Coronary artery (tissue), 2 donors: ENCODE data around the gene RPL36.

ENCODE experiments used
- DNase-seq: peaks from one replicate; pipeline ENCODE4 v3.0.0-alpha.2; 2017; ENCODE audit warnings: low spot score
- H3K27ac ChIP-seq, 2 donors: fragments of 200-600 bp; sonication (generic); one replicate each; pipeline ENCODE4 v1.5.1; 2016 to 2019
- H3K4me3 ChIP-seq: fragments of 200-600 bp; sonication (generic); 2 replicates; pipeline ENCODE4 v1.5.1; 2016; ENCODE audit warnings: mild to moderate bottlenecking, moderate library complexity
- TF ChIP-seq, protein P1 (sequence below): fragments of 200-600 bp; sonication (generic); IDR thresholded peaks from one replicate; pipeline ENCODE4 v1.5.1; 2019; ENCODE audit warnings: antibody characterized with exemption

RPL36 gene

DNA sequence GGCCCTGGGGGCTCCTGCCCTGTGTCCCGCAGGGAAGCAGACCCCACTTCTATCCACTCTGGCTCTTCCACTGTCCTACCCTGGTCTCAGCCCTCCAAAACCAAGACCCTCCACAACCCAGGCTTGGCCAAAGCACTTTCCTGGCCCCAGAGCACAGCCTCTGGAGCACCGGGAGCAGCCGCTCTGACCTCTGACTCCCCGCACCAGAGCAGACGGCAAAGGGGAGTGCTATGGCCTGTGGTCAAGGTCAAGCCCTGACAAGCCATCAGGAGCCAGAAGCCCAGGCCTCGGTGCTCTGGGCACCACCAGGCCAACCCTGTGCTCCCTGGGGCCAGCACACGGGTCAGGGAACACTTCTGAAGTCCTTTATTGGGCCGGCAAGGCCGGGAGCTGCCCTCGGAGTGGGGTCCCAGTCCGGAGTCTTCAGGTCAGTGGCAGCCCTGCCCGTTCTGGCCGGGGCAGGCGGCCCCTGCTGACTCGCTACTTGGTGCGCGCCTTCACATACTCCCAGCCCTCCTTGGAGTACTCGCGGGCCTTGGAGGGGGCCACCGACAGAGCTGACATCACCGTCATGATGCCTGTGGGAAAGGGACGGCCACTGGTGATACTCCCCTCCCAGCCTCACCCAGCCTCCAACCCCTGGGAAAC is 11.9 kb upstream of the RPL36 start:
- no peak for DNase-seq
- no peak overlapping the region for H3K27ac ChIP-seq
- no peak overlapping the region for H3K4me3 ChIP-seq
- TF ChIP-seq, protein P1, sequence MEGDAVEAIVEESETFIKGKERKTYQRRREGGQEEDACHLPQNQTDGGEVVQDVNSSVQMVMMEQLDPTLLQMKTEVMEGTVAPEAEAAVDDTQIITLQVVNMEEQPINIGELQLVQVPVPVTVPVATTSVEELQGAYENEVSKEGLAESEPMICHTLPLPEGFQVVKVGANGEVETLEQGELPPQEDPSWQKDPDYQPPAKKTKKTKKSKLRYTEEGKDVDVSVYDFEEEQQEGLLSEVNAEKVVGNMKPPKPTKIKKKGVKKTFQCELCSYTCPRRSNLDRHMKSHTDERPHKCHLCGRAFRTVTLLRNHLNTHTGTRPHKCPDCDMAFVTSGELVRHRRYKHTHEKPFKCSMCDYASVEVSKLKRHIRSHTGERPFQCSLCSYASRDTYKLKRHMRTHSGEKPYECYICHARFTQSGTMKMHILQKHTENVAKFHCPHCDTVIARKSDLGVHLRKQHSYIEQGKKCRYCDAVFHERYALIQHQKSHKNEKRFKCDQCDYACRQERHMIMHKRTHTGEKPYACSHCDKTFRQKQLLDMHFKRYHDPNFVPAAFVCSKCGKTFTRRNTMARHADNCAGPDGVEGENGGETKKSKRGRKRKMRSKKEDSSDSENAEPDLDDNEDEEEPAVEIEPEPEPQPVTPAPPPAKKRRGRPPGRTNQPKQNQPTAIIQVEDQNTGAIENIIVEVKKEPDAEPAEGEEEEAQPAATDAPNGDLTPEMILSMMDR: no peak

DNA sequence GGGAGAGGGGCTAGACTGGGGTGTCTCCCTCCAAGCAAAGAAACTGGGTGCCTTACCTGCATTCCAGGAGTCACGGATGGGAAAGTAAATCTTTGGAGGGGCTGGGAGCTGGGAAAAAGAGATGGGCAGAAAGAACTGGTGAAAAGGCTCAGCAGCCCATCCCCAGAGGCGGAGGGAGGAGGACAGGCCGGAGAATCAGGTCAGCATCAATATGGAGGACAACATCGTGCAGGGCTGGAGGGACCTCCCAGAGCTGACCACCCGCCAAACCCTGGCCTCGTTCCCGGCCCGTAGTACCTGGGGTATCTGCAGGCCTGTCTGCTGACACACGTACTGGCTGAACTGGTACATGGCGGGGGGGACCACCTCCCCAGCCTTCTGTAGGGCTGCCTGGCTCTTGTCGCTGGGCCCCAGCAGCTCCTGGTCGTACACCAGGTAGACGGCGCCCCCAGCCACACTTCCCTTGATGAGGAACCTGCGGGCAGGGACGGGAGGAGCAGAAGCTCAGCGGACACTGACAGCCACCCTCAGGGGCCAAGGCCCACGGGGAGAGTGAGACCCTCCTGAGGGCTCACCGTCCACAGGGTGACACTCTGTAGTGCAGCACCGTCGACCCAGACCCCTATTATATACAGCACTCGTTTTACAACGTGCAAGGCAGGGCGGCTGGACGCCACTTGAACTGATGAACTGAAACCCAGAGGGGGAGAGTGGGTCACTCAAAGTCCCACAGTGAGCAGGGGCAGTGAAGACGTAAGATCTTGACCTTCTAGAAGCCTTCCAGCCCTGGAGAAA is 10.6 kb upstream of the RPL36 start:
- Histone ChIP-seq H3K4me3 (peak overlapping the region; percentile 93), H3K27ac (peak overlapping the region; percentile 89 to 94)
- DNase-seq: no peak
- TF ChIP-seq, protein P1: no peak

DNA sequence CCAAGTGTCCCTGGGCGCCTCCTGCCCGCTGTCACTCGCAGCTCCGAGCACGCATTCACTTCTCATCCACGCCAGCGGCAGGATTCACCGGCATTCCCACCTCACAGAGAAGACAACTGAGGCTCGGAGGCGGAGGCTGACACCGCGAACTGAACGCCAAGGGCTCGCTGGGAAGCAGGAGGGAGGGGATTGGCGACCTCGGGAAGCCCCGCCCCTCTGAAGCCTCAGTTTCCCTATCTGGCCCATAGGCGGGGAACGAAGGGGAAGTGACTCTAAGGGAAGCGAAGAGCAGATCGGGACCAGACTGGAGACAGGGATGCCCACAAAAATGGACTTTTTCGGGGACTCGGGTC is 10.0 kb upstream of the RPL36 start:
- DNase-seq: no peak
- Histone ChIP-seq H3K4me3 (peak overlapping the region; percentile 93), H3K27ac (peak overlapping the region; percentile 89 to 94)
- TF ChIP-seq, protein P1: no peak

DNA sequence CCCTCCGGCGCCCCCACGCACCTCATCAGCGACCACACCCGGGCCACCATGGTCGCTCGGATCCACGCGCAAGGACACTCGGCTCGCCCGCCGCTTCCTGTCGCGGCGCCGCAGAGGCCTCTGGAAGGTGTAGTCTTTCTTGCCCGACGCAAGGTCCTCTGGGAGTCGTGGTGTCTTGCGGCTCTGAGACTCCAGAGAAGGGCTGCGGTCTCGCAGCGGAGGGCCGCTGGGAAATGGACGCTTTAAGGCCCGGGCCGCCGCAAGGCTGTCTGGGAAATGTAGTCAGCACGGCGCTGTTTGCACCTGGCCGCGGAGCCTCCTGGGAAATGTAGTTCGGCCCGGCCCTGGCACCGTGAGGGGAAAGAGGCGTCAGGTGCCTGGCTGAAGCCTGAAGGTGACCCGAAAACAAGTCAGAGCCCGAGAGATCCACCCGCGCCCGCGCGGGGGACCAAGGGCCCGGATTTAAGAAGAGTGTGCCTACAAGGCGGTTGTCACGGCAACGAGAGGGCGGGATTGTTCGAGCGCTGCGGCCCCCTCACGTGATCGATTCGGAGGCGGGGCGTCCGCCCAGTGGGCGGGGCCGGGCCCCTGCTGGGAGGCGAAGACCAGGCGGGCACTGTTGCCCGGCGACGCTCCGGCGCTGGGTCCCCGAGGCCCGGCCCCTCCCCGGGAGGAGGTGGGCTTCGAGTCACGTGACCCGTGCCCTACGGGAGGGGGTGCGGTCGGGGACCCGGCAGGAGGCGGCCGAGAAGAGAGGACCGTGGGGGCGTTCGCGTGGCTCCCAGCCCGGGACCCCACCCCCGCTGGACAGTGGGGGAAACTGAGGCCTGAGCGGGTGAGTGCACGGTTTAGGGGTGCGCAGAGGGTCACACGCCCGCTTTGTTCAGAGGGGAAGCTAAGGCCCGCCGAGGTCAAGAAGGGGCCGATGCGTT is 9.4 kb upstream of the RPL36 start, which contains the start of the genes HSD11B1L and MICOS13:
TSS of gene HSD11B1L (plus strand) at position 591 of the 932 bp plus-strand sequence. CDS start 3,806 bp downstream, outside the sequence.
TSS of gene MICOS13 (minus strand) at position 80 of the 932 bp plus-strand sequence. CDS start at position 50, 30 bp downstream.
- TF ChIP-seq, protein P1: no peak
- H3K27ac ChIP-seq: peak within 1 kb of the TSS; percentile 89 to 94
- peak; percentile 99 for DNase-seq
- peak within 1 kb of the TSS; percentile 93 for H3K4me3 ChIP-seq

DNA sequence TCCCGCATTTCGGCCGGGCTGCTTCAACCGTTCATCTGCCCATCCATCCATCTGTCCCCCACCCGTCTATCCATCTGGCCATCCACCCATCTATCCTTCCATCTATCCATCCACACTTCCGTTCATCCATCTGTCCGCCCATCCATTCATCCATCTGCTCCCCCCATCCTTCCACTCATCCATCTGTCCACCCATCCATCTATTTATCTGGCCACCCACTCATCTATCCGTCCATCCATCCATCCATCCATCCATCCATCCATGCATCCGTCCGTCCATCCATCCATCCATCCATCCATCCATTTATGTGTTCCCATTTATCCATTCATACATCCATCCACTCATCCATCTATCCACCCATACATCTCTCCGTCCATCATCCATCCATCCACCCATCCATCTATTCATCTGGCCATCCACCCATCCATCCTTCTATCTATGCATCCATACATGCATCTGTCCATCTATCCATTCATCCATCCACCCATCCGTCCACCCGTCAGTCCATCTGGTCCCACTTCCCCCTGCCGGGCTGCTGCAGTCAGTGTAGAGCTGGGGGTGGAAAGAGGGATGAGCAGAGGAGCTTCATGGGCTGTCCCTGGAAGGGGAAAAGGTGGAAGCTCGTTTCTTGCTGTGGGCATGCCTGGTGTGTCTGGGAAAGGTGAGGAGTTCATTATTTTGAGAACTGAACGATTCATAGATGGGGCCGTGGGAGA is 8.5 kb upstream of the RPL36 start:
- DNase-seq: peak; percentile 72
- Histone ChIP-seq H3K27ac (peak overlapping the region in 1 of 2 donors; percentile 94), H3K4me3 (peak overlapping the region; percentile 93)
- TF ChIP-seq, protein P1: no peak

DNA sequence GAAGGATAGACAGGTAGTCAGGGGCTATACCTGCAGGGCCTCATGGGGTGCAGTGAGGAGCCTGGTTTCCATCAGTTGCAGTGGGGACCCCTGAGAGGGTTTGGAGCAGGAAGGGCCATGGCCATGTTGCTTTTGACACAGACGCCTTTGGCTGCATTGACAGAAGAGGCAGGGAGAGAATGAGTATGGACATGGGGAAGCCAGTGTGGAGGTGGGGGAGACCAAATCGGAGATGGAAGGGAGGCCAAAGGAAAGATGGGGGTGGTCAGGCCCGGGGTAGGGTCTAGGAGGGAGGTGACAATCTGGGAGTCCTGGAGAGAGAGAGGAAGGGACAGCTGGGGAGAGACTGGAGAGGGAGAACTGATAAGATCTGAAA is 8.0 kb upstream of the RPL36 start:
- H3K27ac ChIP-seq: no peak overlapping the region
- DNase-seq: peak; percentile 69
- TF ChIP-seq, protein P1: no peak
- no peak overlapping the region for H3K4me3 ChIP-seq
